GM18499 (cell line): Measurements from ENCODE around the gene SEMA3G.

Source experiments
- ATAC-seq: cut with Tn5 transposase; IDR thresholded peaks from one replicate; pipeline ENCODE4 v1.9.1; 2021; ENCODE audit warnings: moderate number of reproducible peaks; ENCODE audit not compliant: insufficient read depth, unreplicated experiment

The SEMA3G gene

DNA sequence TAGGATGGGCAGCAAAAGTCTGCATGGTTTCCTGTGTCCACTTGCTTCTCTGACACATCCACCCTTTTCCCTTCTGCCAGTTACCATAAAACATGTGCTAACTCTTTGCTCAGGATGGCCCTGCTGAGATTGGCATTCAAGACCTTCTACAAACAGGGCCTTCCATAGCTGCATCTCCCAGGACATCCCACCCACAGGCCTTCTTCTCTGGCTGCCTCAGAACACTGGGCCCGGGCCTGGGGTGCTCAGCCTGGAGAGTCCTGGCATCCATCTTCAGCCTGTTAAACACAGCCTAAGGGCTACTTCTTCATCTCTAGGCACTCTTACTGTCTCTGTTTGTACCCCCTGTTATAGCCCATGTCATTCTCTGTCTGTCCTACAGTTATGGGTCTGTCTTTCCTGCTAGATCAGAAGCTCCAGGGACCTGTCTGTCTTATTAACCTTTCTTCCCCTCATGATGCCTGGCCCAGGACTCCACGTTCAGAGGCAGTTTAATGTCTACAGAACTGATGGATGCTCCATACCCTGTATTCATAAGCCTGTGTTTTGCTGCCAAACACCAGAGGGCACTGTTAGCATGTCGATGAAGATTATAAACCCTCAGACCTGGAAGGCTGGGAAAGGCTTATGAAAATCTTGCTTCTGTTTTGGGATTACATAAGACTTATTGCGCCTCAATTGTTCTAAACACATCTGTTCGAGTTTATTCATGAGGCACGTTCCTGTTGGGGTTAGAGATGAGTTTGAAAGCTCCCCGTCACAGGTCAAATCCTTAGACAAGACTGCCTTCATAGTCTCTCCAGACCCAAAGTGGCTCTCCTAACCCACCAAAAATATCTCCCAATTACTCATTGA is 16.5 kb downstream of the SEMA3G start:
- ATAC-seq = no peak

DNA sequence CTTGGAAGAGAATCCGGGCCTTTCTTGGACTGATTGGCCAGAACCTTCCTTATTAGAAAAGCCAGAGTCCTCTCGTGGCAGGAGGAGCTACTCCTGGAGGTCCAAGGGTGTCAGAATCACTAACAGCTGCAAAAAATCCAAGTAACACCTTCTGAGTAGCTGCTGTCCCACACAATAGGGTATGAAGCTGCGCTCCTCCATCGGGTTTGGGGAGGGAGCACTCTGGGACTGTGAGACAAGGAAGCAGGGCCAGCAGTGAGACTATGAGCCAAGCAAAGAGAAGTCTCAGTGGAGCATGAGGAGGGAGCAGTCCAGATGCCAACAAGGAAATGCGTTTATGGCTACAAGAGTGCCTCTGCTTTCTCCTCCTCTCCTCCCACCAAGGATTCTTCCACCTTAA is 21.7 kb downstream of the SEMA3G start:
- ATAC-seq = no peak

DNA sequence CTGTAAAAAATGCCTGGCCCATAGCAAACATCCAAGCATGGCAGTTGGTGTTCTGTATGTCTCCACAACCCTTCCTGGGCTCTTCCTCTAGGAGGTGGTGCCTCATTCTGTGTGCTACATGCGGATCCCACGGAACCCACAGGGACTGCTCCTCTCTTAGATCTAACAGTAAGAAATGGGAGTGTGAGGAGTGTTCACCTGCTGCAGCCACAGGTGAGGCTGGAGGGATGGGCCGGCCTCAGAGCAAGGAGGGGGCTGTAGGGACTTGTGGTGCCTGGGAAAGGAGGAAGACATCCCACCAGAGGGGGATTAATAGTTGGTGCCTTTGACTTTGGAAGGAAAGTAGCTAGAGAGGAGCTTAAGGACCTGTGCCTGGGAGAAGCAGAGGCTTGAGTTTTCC is 22.2 kb downstream of the SEMA3G start:
- no peak for ATAC-seq

DNA sequence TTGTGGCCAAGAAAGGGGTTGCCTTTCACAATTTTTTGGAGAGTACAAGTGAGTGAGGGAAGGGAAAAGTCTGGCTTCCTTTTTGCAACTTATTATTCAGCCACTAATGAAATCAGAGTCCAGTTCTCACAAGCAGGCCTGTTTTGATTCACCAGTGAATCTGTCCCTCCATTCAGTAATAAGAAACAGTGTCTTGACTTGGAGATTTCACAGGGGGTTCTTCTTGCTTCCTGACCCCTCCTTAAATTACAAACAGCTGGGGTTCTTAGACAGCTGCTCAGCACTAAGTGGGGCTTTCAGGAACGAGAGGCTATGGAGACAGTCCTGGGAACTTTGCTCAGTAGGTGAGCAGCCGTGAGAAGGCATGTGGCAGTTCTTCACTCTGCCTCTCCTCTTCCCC is 24.5 kb downstream of the SEMA3G start:
- ATAC-seq = no peak

DNA sequence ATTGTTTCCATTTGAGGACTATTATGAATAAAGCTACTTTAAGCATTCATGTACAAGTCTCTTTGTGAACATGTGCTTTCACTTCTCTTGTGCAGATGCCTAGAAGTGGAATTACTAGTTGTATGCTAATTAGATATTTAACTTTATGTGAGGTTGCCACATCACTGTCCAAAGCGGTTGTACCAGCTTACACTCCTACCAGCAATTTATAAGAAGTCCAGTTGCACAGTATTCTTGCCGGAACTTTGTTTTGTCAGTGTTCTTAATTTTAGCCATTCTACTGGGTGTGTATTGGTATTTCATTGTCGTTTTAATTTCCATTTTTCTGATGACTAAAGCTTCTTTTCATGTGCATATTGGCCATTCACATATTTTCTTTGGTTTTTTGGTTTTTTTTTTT is 29.1 kb downstream of the SEMA3G start:
- no peak for ATAC-seq

DNA sequence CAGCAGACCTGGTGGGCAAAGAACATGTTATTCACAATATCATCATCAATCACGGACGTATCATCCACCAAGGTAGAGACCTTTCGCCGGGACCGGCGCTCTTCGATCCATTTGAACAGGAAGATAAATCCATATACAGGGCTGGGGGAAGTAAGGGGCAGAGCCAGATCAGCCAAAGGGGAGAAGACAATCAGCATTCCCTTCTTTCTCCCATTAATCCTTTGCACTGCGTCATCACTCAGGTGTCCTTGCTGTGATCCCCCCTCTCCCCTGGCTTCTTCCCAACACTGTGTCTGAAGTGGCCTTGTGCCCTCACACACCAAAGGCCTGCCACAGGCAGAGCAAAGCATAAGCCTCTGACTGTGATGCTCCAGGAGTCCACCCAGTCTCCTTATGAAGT is 36.4 kb downstream of the SEMA3G start:
- no peak for ATAC-seq

DNA sequence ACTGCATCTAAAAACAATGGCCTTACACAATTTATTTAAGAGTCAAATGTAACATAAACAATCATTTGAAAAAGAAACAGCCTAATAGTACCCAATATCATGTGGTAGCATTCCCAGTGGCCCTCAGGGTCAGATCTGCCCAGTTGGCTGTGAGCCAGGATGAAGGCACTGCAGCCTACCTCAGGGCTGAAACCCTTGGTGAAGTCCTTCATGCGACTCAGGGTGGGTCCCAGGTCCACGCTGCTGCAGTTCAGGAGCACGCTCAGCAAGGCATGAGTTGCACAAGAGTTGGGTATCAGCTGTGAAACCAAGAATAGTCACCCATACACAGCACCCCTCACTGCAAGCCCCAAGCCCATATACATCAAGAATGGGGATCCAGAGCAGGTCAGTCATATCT is 37.1 kb downstream of the SEMA3G start:
- ATAC-seq = no peak

DNA sequence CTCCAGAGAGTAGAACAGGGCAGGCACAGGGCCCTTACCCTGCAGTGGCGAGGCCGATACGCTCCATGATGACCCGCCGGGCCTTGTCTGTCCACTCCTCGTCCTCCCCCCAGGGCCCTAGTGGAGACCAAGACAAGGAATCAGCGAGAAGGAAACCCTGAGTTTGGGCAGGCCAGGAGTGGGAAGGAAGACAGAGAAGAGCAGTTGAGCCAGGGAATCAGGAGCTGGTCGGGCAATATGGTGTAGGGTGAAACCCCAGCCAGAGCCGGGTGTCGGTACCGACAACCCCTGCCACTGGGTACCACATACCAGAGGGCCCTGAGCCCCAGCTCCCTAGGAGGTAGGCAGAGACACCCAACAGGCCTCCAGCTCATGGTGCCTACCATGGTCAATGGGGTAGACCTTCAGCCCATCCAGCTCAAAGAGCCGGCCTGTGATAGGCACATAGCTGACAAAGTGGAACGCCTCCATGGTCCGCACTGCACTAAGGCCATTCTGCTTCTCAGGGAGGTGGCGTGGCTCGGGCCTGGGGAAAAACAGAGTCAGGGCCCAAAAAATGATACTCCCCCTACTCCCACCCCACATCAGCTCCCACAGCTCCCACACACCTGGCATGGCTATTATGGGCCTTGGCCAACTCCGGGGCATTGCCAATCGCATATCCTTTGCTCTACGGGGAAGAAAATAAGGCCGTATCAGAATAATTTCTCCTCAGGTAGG is 38.0 kb downstream of the SEMA3G start:
- no peak for ATAC-seq

DNA sequence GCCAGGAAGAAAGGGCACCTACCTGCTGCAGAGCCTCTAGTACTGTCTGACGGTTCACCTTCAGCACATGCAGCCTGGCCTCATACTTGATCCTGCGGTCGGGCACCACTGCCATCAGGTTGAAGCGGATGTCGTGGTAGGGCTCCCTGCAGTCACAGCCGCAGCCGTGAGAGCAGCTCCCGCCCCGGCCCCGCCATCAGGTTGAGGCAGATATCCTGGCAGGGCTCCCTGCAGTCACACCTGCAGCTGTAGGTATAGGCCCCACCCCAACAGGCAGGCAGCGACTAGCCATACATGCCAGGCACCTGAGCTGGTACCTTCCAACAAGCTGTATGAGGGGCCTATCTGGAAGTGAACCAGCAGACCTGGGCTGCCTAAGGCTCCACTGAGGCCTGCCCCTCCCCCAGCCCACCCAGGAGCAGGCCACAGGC is 38.7 kb downstream of the SEMA3G start:
- no peak for ATAC-seq

DNA sequence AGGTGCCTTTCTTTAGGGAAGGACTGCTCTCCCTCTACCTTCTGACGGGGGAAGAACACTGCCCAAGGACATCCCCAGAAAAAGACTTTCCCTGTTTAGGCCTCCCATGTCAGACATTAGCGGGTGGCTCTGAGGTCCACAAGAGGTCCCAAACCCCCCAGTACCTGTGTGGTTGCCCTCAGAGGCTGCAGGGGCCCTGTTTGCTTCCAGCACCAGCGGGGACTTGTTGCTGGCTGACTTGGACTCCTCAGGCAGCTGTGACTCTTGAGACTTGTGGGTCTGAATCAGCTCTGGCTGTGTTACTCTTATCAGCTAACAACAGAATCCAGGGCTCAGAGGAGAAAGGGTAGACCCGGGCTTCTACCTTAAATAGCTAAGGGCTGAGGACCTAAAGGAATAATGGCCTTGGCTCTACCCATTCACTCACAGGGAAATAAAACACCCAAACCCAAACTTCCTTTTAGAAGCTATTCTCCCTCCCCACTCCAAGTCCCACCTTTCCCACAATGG is 39.2 kb downstream of the SEMA3G start:
- no peak for ATAC-seq

DNA sequence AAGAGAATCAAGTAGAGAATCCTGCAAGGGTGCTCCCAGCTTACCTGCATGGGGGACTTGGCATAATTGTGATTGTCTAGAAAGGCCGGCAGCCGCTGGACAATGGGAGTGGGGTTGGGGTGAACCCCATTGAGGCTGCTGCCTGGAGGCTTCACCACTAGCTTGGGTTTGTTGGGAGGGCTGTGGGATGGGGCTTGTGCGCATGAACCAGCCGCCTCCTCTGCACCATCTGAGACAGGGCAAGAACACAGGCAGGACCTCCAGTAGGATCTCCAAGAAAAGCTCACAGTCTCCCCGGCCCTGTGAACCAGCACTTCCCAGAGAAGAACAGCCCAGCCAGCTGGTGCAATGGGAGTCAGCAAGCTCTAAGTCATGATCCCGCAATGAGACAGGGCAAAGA is 39.8 kb downstream of the SEMA3G start:
- ATAC-seq = no peak

DNA sequence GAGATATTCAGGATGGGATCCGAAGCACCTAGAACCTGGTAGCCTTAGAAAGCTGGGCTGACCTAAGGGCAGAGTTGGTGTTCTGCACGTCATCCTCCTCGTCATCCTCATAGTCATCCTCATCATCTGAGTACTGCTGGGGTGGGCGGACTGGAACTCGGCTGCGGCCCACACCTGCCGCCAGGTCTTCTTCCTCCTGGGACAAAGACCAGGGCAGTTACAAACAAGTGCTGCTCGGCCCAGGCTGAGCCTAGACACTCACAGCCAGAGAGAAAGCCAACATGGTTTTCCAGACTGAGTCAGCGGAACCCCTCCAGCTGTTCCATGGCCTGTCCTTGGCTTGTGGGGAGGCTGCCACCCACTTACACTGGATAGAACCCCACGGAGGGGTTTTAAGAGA is 40.5 kb downstream of the SEMA3G start:
- ATAC-seq = no peak

DNA sequence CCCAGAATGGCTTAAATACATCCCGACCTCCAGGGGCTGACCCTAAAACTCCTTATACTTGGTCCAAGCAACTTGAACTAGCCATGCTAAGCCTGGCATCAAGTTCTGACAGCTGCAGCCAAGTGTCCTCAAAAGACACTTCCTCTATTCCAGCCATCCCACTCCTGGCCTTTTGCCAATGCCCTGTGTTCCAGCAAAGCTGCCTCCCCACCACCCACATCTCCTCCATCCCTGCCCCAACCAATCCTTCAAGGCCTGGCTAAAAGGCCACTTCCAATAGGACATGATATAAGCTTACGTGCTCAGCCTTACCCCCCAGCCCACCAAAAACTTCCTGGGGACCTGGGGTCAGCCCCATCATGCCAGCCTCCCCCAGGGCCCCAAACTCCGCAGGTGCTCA is 40.9 kb downstream of the SEMA3G start:
- no peak for ATAC-seq

DNA sequence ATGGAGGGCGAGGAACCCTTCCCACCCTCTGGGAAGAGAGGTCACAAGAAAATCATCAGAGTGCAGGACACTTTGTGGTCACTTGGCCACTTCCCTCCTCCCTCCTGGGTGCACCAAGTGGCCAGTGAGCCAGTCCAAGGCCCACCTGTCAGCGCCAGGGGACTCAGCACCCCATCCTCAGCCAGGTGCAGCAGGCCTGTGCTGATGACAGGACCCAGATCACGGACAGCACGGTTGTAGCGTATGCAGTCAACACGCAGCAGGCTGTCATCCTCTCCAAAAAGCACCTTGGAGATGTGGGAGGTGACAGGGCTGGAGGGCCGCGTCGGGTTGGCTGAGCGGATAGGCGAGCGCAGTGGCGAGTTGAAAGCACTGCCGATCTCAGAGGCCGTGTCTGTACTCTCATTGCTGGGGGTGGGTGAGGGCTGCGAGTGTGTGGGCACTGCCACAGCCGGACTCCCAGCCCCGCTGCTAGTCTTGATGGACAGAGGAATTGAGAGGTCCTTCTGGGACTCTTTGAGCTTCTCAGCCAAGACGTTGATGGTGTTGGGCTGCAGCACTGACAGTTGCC is 41.5 kb downstream of the SEMA3G start:
- ATAC-seq = no peak

DNA sequence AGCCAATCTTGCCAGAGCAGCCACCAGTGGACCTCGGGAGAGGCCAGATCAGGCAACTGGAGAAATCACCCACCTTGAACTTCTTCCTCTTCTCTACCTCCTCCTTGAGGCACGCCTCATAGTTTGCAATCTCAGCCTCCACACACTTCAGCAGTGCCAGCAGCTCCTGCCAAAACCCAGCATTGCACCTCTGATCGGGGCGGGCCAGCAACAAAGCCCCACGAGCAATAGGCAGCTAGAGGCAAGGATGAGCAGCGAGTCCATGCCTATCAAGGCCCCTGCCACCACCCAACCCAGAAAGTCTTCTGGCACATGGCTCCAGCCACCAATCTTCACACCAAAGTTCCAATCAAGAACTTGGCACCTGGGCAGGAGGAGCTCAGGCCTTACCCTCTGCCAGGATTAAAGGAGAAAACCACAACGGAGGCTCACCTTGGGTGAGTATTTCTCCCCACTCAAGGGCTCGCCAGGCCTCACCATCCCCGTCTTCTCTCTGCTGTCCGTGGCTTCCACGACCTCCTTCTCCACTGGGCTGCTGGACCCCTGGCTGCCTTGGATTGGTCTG is 42.1 kb downstream of the SEMA3G start:
- no peak for ATAC-seq

DNA sequence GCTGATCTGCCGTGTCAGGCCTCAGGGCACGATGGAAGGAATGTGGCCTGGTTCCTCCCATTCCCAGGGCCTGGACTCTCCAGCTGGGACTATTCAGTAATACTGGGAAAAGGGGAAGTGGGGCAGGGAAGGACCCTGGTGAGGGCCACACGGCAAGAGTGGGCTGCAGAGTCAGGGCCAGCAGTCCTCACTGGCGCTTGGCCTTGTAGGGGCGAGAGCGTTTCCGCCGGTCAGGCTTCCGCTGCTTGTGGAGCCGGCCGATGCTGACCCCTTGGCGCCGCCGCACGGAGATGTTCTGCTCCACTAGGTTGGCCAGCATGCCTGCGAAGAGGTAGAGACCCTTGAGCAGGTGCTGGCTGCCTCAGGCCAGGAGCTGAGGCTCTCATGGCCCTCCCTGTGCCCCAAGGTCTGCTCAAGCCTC is 42.8 kb downstream of the SEMA3G start:
- no peak for ATAC-seq

DNA sequence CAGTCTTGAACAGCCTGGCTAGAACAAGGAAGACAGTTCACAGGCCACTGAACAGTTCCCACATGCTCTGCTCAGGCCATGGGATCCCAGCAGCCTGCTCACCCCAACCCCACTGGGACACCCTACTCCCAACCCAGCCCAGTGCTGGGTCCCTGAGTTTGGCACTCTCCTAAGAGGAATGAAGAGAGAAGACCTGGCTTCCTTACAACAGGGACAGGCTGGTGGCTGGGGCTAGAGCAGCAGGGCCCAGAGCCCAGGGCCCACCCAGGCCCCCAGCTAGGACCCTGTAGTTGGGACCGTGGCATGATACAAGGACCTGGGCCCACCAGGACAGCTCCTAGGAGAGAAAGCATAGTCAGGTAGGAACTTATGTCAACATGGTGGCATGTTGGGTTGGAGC is 43.4 kb downstream of the SEMA3G start:
- no peak for ATAC-seq

DNA sequence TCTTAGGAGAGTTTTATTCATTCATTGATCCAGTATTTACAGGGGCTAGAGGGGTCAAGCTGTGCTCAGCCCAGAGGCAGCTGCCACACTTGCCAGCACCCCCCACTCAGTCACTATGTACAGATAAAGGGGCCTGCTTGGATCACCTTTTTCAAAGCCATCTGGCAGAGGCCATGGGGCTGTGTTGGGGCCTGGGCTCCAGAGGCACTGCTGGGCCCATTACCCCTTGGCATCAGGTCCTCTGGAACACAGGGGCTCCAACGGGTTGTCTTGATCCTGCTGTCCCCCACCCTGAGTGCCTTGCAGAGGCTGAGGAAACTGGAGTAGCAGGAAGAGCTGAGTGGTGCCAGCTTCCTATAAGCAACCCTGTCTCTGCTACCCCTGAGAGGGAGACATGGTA is 43.9 kb downstream of the SEMA3G start:
- ATAC-seq = no peak

DNA sequence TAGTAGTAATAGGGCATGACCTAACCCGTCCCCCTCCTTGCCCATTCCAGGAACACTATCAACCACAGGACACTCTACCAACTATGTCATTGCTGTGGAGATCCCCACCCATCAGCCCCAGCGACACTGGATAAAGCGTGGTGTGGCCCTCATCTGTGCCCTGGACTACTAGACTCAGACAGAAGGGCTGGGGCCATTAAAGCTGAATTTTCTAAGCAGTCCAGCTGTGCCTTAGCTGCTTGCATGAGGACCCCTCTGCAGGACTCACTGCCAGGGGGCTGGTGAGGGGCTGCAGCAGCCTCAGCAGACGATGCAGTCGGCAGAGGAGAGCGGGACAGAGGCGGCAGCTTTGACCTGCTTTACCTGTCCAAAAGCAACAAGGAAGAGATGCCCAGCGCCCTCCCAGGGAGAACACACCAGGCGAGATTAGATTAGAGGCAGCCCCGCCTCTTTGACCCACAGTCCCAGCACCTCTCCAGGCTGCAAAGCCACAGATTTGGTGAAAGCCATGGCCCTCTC is 44.6 kb downstream of the SEMA3G start:
- ATAC-seq = no peak

DNA sequence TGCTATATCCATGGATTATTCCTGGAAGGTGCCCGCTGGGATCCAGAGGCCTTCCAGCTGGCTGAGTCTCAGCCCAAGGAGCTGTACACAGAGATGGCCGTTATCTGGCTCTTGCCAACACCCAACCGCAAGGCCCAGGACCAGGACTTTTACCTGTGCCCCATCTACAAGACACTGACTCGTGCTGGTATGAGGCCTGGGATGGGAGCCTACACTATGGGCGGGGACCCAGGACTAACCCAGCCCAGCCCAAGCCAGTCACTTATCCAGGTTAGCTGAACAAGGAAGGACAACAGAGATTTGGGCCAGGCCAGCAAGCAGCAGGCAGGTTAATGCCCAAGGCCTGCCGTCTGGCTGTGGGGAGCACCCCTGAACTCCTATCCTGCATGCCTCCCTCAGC is 45.3 kb downstream of the SEMA3G start:
- ATAC-seq = no peak

DNA sequence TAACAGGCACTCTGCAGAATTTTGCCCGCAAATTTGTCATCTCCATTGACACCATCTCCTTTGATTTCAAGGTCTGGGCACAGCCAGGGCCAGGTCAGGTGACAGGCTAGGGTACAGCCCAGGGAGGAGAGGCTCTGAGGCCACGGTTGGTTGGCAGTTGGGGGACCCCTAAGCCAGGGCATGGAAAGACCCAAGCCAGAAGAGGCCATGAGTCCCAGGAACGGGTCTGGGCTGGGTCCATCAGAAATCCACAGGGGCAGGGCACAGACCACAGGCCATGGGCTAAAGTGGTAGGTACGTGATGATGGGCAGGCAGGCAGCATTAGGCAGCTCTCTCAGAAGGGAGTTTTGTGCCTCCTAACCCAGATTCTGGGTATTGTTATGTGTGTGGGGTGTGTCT is 45.8 kb downstream of the SEMA3G start:
- no peak for ATAC-seq
